ENCODE data around the gene PTPRM. TPM values are rescaled to one million over a fixed set of nuclear protein-coding genes. Genes with fewer than 3 reads are reported as not detected.

PTPRM gene
- polyA plus RNA-seq, 4 donors = 2.2 to 31.4 (median 18.1) TPM

DNA sequence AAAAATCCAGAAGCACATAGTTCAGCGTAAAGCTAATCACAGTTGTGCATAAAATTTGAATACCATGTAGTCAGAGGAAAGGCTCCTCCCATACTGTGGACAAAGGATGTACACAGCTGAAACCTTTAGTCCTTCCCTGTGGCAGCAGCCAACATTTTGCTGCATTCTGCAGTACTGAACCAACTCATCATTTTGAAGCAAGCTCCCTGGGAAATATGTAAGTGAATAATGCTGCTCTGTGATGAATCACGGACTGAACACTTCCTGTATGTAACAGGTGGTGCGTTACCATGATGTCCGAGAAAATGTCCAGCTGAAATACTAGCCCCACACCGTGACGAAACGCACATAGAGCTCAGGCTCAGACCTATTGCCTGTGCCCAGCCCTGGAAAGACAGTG is 621.1 kb downstream of the PTPRM start:
- Histone ChIP-seq H3K4me1 (ENCODE audit: control insufficient read depth in 3 of 3, insufficient read depth in 2 of 3, low read depth in 1 of 3, low read length in 2 of 3) (no peaks in the 10 kb centered on the region), H3K9me3 (ENCODE audit: control insufficient read depth in 2 of 2, insufficient read depth in 1 of 2, low read depth in 1 of 2, low read length in 1 of 2) (no peaks in the 10 kb centered on the region), H3K36me3 (ENCODE audit: control insufficient read depth in 3 of 3, insufficient read depth in 2 of 3, low read depth in 1 of 3, low read length in 3 of 3) (no peaks in the 10 kb centered on the region), H3K27ac (ENCODE audit: low read depth in 1 of 3, low read length in 2 of 3) (no peak overlapping the region), H3K27me3 (ENCODE audit: control insufficient read depth in 3 of 3, insufficient read depth in 3 of 3, low read length in 3 of 3) (no peaks in the 10 kb centered on the region), H3K4me3 (ENCODE audit: low read depth in 1 of 3, low read length in 3 of 3) (no peak overlapping the region)
- DNase-seq (no peak), FAIRE-seq (no peak)
- WGBS, 3 donors = 87 to 94% (median 87%) methylated on average over 7 of the region's 7 CpGs

DNA sequence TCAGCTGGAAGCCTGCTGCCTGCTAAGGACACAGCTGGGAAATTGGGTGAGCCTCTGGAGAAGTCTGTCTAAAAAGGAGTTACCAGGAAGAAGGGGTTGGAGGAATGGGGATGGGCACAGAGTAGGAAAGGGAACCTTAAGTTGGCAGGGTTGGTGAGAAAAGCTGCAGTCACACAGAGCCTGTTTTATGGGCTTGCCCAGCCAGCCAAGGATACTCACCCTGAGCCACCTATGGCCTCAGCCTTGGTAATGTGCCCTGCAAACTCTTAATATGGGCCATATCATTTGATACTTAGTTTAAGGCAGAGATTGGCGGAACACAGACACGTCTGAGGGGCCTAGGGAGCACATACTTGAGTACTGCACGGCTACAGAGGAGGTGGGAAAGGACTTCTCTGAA is 623.9 kb downstream of the PTPRM start:
- Histone ChIP-seq H3K36me3 (ENCODE audit: control insufficient read depth in 3 of 3, insufficient read depth in 2 of 3, low read depth in 1 of 3, low read length in 3 of 3) (no peaks in the 10 kb centered on the region), H3K27ac (ENCODE audit: low read depth in 1 of 3, low read length in 2 of 3) (no peak overlapping the region), H3K4me1 (ENCODE audit: control insufficient read depth in 3 of 3, insufficient read depth in 2 of 3, low read depth in 1 of 3, low read length in 2 of 3) (no peaks in the 10 kb centered on the region), H3K9me3 (ENCODE audit: control insufficient read depth in 2 of 2, insufficient read depth in 1 of 2, low read depth in 1 of 2, low read length in 1 of 2) (no peaks in the 10 kb centered on the region), H3K4me3 (ENCODE audit: low read depth in 1 of 3, low read length in 3 of 3) (no peak overlapping the region), H3K27me3 (ENCODE audit: control insufficient read depth in 3 of 3, insufficient read depth in 3 of 3, low read length in 3 of 3) (no peaks in the 10 kb centered on the region)
- 89 to 94% (median 92%) methylated on average over 3 of the region's 3 CpGs for WGBS, 3 donors
- FAIRE-seq (no peak), DNase-seq (no peak)

DNA sequence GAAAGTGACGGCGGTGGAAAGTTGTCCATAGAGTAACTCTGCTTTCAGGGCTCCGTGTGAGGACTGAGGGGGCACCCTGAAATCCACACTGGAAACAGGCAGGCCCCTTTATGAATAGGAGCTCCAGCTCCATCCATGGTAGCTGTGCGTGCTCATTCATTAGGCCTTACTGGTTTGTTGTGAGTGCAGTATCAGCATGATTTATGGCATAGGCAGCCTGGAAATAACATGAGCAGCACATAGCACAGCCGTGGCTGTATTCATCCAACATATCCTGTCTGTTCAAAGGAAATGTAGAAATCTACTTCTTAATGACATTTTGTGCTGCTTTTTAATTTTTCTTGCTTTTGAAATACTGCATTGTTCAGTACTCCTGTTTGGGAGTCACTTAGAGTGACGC is 627.3 kb downstream of the PTPRM start:
- H3K4me1 ChIP-seq (ENCODE audit: control insufficient read depth in 3 of 3, insufficient read depth in 2 of 3, low read depth in 1 of 3, low read length in 2 of 3) = no peaks in the 10 kb centered on the region
- DNase-seq (no peak), FAIRE-seq (no peak)
- 86 to 92% (median 88%) methylated on average over 6 of the region's 6 CpGs for WGBS, 3 donors
- no peak overlapping the region for H3K4me3 ChIP-seq (ENCODE audit: low read depth in 1 of 3, low read length in 3 of 3)
- H3K27ac ChIP-seq (ENCODE audit: low read depth in 1 of 3, low read length in 2 of 3) = no peak overlapping the region
- H3K9me3 ChIP-seq (ENCODE audit: control insufficient read depth in 2 of 2, insufficient read depth in 1 of 2, low read depth in 1 of 2, low read length in 1 of 2) = no peaks in the 10 kb centered on the region
- H3K27me3 ChIP-seq (ENCODE audit: control insufficient read depth in 3 of 3, insufficient read depth in 3 of 3, low read length in 3 of 3) = no peaks in the 10 kb centered on the region
- H3K36me3 ChIP-seq (ENCODE audit: control insufficient read depth in 3 of 3, insufficient read depth in 2 of 3, low read depth in 1 of 3, low read length in 3 of 3) = no peaks in the 10 kb centered on the region

DNA sequence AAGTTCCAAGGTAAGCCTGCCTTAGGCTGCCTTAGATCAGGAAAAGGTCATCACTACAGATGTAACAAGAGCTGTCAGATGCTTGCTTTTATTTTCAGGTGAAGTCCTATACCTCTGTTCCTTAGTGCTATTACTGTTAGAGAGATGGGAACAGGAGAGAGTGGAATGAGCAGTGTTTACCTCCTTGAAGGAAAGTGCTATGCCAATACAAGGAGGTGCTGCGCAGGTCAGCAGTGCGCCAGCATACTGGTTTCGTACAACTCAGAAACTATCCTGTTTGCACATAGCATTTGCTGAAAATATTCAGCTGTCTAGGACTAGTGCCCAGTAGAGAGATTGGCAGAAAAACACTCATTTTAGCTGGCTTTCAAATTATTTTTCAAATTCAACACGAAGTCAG is 629.1 kb downstream of the PTPRM start:
- Histone ChIP-seq H3K27ac (ENCODE audit: low read depth in 1 of 3, low read length in 2 of 3) (no peak overlapping the region), H3K36me3 (ENCODE audit: control insufficient read depth in 3 of 3, insufficient read depth in 2 of 3, low read depth in 1 of 3, low read length in 3 of 3) (no peaks in the 10 kb centered on the region), H3K4me3 (ENCODE audit: low read depth in 1 of 3, low read length in 3 of 3) (no peak overlapping the region), H3K27me3 (ENCODE audit: control insufficient read depth in 3 of 3, insufficient read depth in 3 of 3, low read length in 3 of 3) (no peaks in the 10 kb centered on the region), H3K9me3 (ENCODE audit: control insufficient read depth in 2 of 2, insufficient read depth in 1 of 2, low read depth in 1 of 2, low read length in 1 of 2) (no peaks in the 10 kb centered on the region), H3K4me1 (ENCODE audit: control insufficient read depth in 3 of 3, insufficient read depth in 2 of 3, low read depth in 1 of 3, low read length in 2 of 3) (no peaks in the 10 kb centered on the region)
- DNase-seq = no peak
- no peak for FAIRE-seq
- 79 to 86% (median 80%) methylated on average over 4 of the region's 4 CpGs for WGBS, 3 donors

DNA sequence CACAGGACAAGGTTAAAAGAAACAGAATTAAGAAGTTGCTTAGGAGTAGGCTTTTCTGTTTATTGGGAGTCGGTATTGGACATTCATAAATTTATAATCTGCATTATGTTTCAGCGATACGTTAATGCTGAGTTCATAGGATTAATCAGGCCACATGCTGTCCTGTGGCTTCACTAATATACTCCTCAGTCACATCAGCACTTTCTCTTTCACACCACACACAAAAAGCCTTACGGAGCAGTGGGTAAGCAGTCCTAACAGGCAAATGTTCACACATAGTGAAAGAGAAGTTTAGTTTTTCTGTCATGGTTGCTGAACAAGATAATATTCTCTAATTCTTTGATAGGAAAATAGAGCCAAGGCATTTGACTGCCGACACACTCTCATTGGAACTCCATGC is 630.4 kb downstream of the PTPRM start:
- Histone ChIP-seq H3K36me3 (ENCODE audit: control insufficient read depth in 3 of 3, insufficient read depth in 2 of 3, low read depth in 1 of 3, low read length in 3 of 3) (no peaks in the 10 kb centered on the region), H3K27me3 (ENCODE audit: control insufficient read depth in 3 of 3, insufficient read depth in 3 of 3, low read length in 3 of 3) (no peaks in the 10 kb centered on the region), H3K27ac (ENCODE audit: low read depth in 1 of 3, low read length in 2 of 3) (no peak overlapping the region), H3K4me1 (ENCODE audit: control insufficient read depth in 3 of 3, insufficient read depth in 2 of 3, low read depth in 1 of 3, low read length in 2 of 3) (no peaks in the 10 kb centered on the region), H3K4me3 (ENCODE audit: low read depth in 1 of 3, low read length in 3 of 3) (no peak overlapping the region), H3K9me3 (ENCODE audit: control insufficient read depth in 2 of 2, insufficient read depth in 1 of 2, low read depth in 1 of 2, low read length in 1 of 2) (no peaks in the 10 kb centered on the region)
- DNase-seq (no peak), FAIRE-seq (no peak)
- 89 to 93% (median 90%) methylated on average over 5 of the region's 5 CpGs for WGBS, 3 donors

DNA sequence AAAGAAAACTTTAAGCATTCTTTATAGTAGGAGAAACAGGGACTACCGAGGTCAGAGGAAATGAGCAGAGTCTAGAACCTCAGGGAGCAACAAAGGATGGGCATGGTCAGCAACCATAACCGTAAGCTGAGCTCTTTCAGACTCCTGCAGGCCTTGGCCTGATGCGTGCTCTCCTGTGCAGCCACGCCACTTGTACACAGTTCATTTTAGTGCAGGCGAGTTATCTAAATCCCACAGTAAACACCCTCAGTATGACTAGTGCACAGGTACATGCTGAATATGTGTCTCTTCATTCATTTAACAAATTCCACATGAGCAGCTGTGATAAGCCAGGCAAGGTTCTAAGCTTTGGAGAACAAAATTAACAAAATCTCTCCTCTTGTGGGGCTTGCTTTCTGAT is 640.9 kb downstream of the PTPRM start:
- no peak overlapping the region for H3K4me3 ChIP-seq (ENCODE audit: low read depth in 1 of 3, low read length in 3 of 3)
- H3K36me3 ChIP-seq (ENCODE audit: control insufficient read depth in 3 of 3, insufficient read depth in 2 of 3, low read depth in 1 of 3, low read length in 3 of 3) = no peaks in the 10 kb centered on the region
- no peaks in the 10 kb centered on the region for H3K27me3 ChIP-seq (ENCODE audit: control insufficient read depth in 3 of 3, insufficient read depth in 3 of 3, low read length in 3 of 3)
- DNase-seq (no peak), FAIRE-seq (no peak)
- no peak overlapping the region for H3K27ac ChIP-seq (ENCODE audit: low read depth in 1 of 3, low read length in 2 of 3)
- H3K4me1 ChIP-seq (ENCODE audit: control insufficient read depth in 3 of 3, insufficient read depth in 2 of 3, low read depth in 1 of 3, low read length in 2 of 3) = no peaks in the 10 kb centered on the region
- no peaks in the 10 kb centered on the region for H3K9me3 ChIP-seq (ENCODE audit: control insufficient read depth in 2 of 2, insufficient read depth in 1 of 2, low read depth in 1 of 2, low read length in 1 of 2)
- WGBS, 3 donors = 68 to 87% (median 80%) methylated on average over 5 of the region's 5 CpGs

DNA sequence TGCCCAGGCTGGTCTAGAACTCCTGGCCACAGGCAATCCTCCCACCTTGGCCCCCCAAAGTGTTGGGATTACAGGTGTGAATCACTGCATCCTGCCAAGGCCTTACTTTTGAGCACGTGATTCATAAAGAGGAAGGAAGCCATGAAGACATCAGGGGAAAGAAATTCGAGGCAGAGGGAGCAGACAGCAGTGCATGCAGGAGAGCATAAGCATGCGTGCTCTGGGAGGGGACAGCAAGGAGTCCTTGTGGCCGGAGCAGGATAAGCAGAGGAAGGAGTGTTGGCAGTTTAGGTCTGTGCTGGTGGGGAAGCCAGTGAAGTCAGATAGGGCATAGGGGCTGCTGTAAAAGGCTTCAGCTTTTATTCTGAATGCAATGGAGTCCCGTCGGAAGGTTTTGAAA is 641.6 kb downstream of the PTPRM start:
- FAIRE-seq (no peak), DNase-seq (no peak)
- Histone ChIP-seq H3K36me3 (ENCODE audit: control insufficient read depth in 3 of 3, insufficient read depth in 2 of 3, low read depth in 1 of 3, low read length in 3 of 3) (no peaks in the 10 kb centered on the region), H3K4me1 (ENCODE audit: control insufficient read depth in 3 of 3, insufficient read depth in 2 of 3, low read depth in 1 of 3, low read length in 2 of 3) (no peaks in the 10 kb centered on the region), H3K4me3 (ENCODE audit: low read depth in 1 of 3, low read length in 3 of 3) (no peak overlapping the region), H3K27me3 (ENCODE audit: control insufficient read depth in 3 of 3, insufficient read depth in 3 of 3, low read length in 3 of 3) (no peaks in the 10 kb centered on the region), H3K9me3 (ENCODE audit: control insufficient read depth in 2 of 2, insufficient read depth in 1 of 2, low read depth in 1 of 2, low read length in 1 of 2) (no peaks in the 10 kb centered on the region), H3K27ac (ENCODE audit: low read depth in 1 of 3, low read length in 2 of 3) (no peak overlapping the region)
- WGBS, 3 donors = 60 to 70% (median 63%) methylated on average over 6 of the region's 6 CpGs

DNA sequence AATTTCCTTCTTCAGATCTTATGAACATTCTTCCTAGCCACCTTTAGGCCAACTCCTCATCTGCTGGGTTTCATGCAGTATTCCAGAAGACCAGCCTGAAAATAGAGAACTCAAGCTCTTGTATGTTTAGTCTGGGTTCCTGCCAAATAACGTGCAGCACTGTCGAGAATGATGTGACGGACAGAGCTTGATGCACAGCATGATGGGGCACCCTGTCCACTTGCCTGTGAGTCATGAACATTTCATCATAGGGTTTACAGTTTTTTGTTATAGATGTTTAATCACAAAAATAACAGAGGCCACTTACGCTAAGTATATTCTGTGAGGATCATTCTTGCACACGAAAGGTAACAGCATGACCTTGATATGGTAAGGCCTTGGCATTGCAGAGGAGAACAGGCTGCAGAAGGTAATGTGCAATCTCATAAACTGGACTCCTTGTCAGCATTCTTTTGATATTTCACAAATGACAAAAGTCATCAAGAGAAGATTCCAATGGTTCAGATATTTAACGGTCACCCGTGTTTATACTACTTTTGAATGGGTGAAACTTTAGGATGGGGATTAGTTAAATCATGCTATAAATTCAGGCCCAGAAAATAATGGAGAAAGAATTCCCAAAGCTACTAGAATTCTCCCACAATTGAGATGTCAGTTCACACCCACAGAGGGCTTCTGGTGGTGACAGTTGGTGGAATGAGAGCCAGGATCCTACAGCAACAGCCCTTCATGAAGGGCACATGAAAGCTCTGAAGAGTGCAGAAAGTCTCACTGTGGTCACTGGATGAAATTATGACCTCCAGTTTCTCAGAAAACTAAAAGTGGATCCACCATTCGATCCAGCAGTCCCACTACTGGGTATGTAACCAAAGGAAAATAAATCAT is 646.0 kb downstream of the PTPRM start:
- H3K27ac ChIP-seq (ENCODE audit: low read depth in 1 of 3, low read length in 2 of 3) = no peak overlapping the region
- no peaks in the 10 kb centered on the region for H3K9me3 ChIP-seq (ENCODE audit: control insufficient read depth in 2 of 2, insufficient read depth in 1 of 2, low read depth in 1 of 2, low read length in 1 of 2)
- WGBS, 3 donors = 72 to 77% (median 75%) methylated on average over 8 of the region's 8 CpGs
- no peaks in the 10 kb centered on the region for H3K4me1 ChIP-seq (ENCODE audit: control insufficient read depth in 3 of 3, insufficient read depth in 2 of 3, low read depth in 1 of 3, low read length in 2 of 3)
- H3K4me3 ChIP-seq (ENCODE audit: low read depth in 1 of 3, low read length in 3 of 3) = no peak overlapping the region
- FAIRE-seq (no peak), DNase-seq (no peak)
- no peaks in the 10 kb centered on the region for H3K36me3 ChIP-seq (ENCODE audit: control insufficient read depth in 3 of 3, insufficient read depth in 2 of 3, low read depth in 1 of 3, low read length in 3 of 3)
- H3K27me3 ChIP-seq (ENCODE audit: control insufficient read depth in 3 of 3, insufficient read depth in 3 of 3, low read length in 3 of 3) = no peaks in the 10 kb centered on the region

DNA sequence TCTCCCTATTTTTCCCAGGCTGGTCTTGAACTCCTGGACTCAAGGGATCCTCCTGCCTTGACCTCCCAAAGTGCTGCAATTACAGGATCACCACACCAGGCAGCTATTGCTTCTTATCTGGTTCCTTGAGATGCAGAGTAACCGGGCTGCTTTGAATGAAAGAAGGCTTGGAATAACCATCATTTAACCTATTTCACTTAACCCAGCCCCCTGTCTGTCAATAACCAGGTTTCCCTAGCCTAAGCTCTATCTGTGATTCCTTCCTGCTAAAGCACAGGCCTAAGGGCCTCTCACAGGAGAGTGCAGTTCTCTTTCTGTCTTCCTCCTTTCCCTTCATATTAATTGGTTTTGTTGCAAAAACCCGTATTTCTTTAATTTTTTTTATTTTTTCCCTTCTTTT is 648.6 kb downstream of the PTPRM start:
- FAIRE-seq = no peak
- WGBS, 3 donors = 84 to 92% (median 90%) methylated on average over 2 of the region's 2 CpGs

More for the DNA sequence above, 648.6 kb downstream of the PTPRM start:
- no peaks in the 10 kb centered on the region for H3K27me3 ChIP-seq (ENCODE audit: control insufficient read depth in 3 of 3, insufficient read depth in 3 of 3, low read length in 3 of 3)
- H3K36me3 ChIP-seq (ENCODE audit: control insufficient read depth in 3 of 3, insufficient read depth in 2 of 3, low read depth in 1 of 3, low read length in 3 of 3) = no peaks in the 10 kb centered on the region
- H3K9me3 ChIP-seq (ENCODE audit: control insufficient read depth in 2 of 2, insufficient read depth in 1 of 2, low read depth in 1 of 2, low read length in 1 of 2) = no peaks in the 10 kb centered on the region
- no peak overlapping the region for H3K4me3 ChIP-seq (ENCODE audit: low read depth in 1 of 3, low read length in 3 of 3)
- no peaks in the 10 kb centered on the region for H3K4me1 ChIP-seq (ENCODE audit: control insufficient read depth in 3 of 3, insufficient read depth in 2 of 3, low read depth in 1 of 3, low read length in 2 of 3)
- H3K27ac ChIP-seq (ENCODE audit: low read depth in 1 of 3, low read length in 2 of 3) = no peak overlapping the region
- DNase-seq = no peak
